ENCODE measurements around the gene PPFIA1. TPM values are rescaled to one million over a fixed set of nuclear protein-coding genes. Genes with fewer than 3 reads are reported as not detected.

PPFIA1 gene
- total and polyA plus RNA-seq, 7 donors: 13.2 to 62.1 (median 43.4) TPM

GRCh38 chr11:70377645-70378044, 107.2 kb downstream of the PPFIA1 start:
- H3K4me3 ChIP-seq: no peak overlapping the region
- no peak overlapping the region for H3K27ac ChIP-seq
- no peaks in the 10 kb centered on the region for H3K27me3 ChIP-seq
- intact Hi-C loops (cut with DNase I): no loop called here
- TF ChIP-seq EP300 (IDR thresholded peaks at IDR 0.05) (no peak), POLR2A (IDR thresholded peaks at IDR 0.05) (no peak), POLR2AphosphoS5 (IDR thresholded peaks at IDR 0.05) (no peak)
- TF ChIP-seq, protein P1, sequence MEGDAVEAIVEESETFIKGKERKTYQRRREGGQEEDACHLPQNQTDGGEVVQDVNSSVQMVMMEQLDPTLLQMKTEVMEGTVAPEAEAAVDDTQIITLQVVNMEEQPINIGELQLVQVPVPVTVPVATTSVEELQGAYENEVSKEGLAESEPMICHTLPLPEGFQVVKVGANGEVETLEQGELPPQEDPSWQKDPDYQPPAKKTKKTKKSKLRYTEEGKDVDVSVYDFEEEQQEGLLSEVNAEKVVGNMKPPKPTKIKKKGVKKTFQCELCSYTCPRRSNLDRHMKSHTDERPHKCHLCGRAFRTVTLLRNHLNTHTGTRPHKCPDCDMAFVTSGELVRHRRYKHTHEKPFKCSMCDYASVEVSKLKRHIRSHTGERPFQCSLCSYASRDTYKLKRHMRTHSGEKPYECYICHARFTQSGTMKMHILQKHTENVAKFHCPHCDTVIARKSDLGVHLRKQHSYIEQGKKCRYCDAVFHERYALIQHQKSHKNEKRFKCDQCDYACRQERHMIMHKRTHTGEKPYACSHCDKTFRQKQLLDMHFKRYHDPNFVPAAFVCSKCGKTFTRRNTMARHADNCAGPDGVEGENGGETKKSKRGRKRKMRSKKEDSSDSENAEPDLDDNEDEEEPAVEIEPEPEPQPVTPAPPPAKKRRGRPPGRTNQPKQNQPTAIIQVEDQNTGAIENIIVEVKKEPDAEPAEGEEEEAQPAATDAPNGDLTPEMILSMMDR (IDR thresholded peaks at IDR 0.05): no peak
- no peak for DNase-seq
- WGBS, 2 donors: 86 to 92% methylated on average over 8 of the region's 8 CpGs
- H3K9me3 ChIP-seq: no peaks in the 10 kb centered on the region
- H3K36me3 ChIP-seq: peaks cover 0 to 62% (median 34%) of the 10 kb centered on the region in 4 donors
- H3K4me1 ChIP-seq: peaks cover 0 to 14% (median 11%) of the 10 kb centered on the region in 4 donors

- no peak overlapping the region for H3K27ac ChIP-seq
- DNase-seq: peak; percentile 5
- peaks cover 0 to 52% (median 28%) of the 10 kb centered on the region in 4 donors for H3K36me3 ChIP-seq
- no peaks in the 10 kb centered on the region for H3K27me3 ChIP-seq
- TF ChIP-seq EP300 (IDR thresholded peaks at IDR 0.05): no peak
- no peak for TF ChIP-seq POLR2A (IDR thresholded peaks at IDR 0.05)
- no peak for TF ChIP-seq POLR2AphosphoS5 (IDR thresholded peaks at IDR 0.05)
- TF ChIP-seq, protein P1 (IDR thresholded peaks at IDR 0.05): no peak
- intact Hi-C loops (cut with DNase I): no loop called here
- H3K4me1 ChIP-seq: peaks cover 0 to 24% (median 18%) of the 10 kb centered on the region in 4 donors
- no peaks in the 10 kb centered on the region for H3K9me3 ChIP-seq
- no peak overlapping the region for H3K4me3 ChIP-seq
- 82 to 94% methylated on average over 9 of the region's 9 CpGs for WGBS, 2 donors
Observed at GRCh38 chr11:70378506-70379134, 108.1 kb downstream of the PPFIA1 start.

- DNase-seq: peak; percentile 22
- TF ChIP-seq POLR2AphosphoS5 (IDR thresholded peaks at IDR 0.05) (no peak), POLR2A (IDR thresholded peaks at IDR 0.05) (no peak), EP300 (IDR thresholded peaks at IDR 0.05) (no peak)
- TF ChIP-seq, protein P1 (IDR thresholded peaks at IDR 0.05): no peak
- peaks cover 0 to 32% (median 27%) of the 10 kb centered on the region in 4 donors for H3K36me3 ChIP-seq
- 78 to 89% methylated on average over 8 of the region's 8 CpGs for WGBS, 2 donors
- no peak overlapping the region for H3K4me3 ChIP-seq
- intact Hi-C loops (cut with DNase I): no loop called here
- H3K9me3 ChIP-seq: no peaks in the 10 kb centered on the region
- no peaks in the 10 kb centered on the region for H3K27me3 ChIP-seq
- peak overlapping the region; percentile 22 to 81 (median 66) for H3K27ac ChIP-seq
- H3K4me1 ChIP-seq: peaks cover 0 to 36% (median 31%) of the 10 kb centered on the region in 4 donors
Observed at GRCh38 chr11:70381350-70381749, 110.9 kb downstream of the PPFIA1 start.

- 83 to 87% methylated on average over 15 of the region's 15 CpGs for WGBS, 2 donors
- peak; percentile 56 for DNase-seq
- H3K36me3 ChIP-seq: peaks cover 0 to 26% (median 19%) of the 10 kb centered on the region in 4 donors
- TF ChIP-seq POLR2AphosphoS5 (IDR thresholded peaks at IDR 0.05) (peak in 1 of 4 donors; percentile 18), POLR2A (IDR thresholded peaks at IDR 0.05) (no peak)
- H3K4me3 ChIP-seq: no peak overlapping the region
- peak overlapping the region; percentile 22 to 81 (median 66) for H3K27ac ChIP-seq
- peaks cover 0 to 36% (median 31%) of the 10 kb centered on the region in 4 donors for H3K4me1 ChIP-seq
- intact Hi-C loops (cut with DNase I): no loop called here
- no peaks in the 10 kb centered on the region for H3K9me3 ChIP-seq
- H3K27me3 ChIP-seq: no peaks in the 10 kb centered on the region
Observed at GRCh38 chr11:70381872-70382861, 111.7 kb downstream of the PPFIA1 start.

Measured in sigmoid colon (tissue), 7 donors.